Mesendoderm (in vitro differentiated cells): ENCODE results near the gene FBXO27.
A peak's percentile ranks its signal among the peaks of the same experiment; 100 is the strongest.

Source experiments
- DNase-seq: peaks from one replicate; pipeline ENCODE4 v3.0.0; 2013
- H2AK5ac ChIP-seq: 2 replicates; pipeline ENCODE4 v1.6.1; 2013; ENCODE audit warnings: low read length, inconsistent platforms
- H2BK120ac ChIP-seq: 2 replicates; pipeline ENCODE4 v1.6.1; 2013; ENCODE audit warnings: low read depth, mild to moderate bottlenecking, low read length, moderate library complexity, mixed read lengths
- H2BK15ac ChIP-seq: replicated peaks from 2 replicates; pipeline ENCODE4 v1.6.1; 2013; ENCODE audit warnings: low read depth, mild to moderate bottlenecking, moderate library complexity
- H2BK5ac ChIP-seq: 2 replicates; pipeline ENCODE4 v1.6.1; 2013; ENCODE audit warnings: low read length, inconsistent platforms
- H3K18ac ChIP-seq: 2 replicates; pipeline ENCODE4 v1.6.1; 2013; ENCODE audit warnings: mild to moderate bottlenecking, low read length, mixed read lengths
- H3K23ac ChIP-seq: one replicate; pipeline ENCODE4 v1.6.1; 2013; ENCODE audit warnings: low read length
- H3K27ac ChIP-seq: 2 replicates; pipeline ENCODE4 v1.5.1; 2013; ENCODE audit warnings: low read depth, mild to moderate bottlenecking, inconsistent platforms, low read length, moderate library complexity
- H3K27me3 ChIP-seq: 2 replicates; pipeline ENCODE4 v1.6.1; 2013; ENCODE audit warnings: low read length, control low read depth, mild to moderate bottlenecking, inconsistent platforms; ENCODE audit not compliant: insufficient read depth, poor library complexity
- H3K36me3 ChIP-seq: 2 replicates; pipeline ENCODE4 v1.6.1; 2013; ENCODE audit warnings: low read length, inconsistent platforms; ENCODE audit not compliant: control insufficient read depth, insufficient read depth
- H3K4ac ChIP-seq: one replicate; pipeline ENCODE4 v1.6.1; 2013; ENCODE audit warnings: low read depth, mild to moderate bottlenecking, low read length, moderate library complexity
- H3K4me1 ChIP-seq: 2 replicates; pipeline ENCODE4 v1.6.1; 2013; ENCODE audit warnings: low read depth, low read length, inconsistent platforms; ENCODE audit not compliant: control insufficient read depth
- H3K4me2 ChIP-seq: 2 replicates; pipeline ENCODE4 v1.6.1; 2013; ENCODE audit warnings: low read length
- H3K4me3 ChIP-seq: 2 replicates; pipeline ENCODE4 v1.5.1; 2013; ENCODE audit warnings: mild to moderate bottlenecking, low read length
- H3K56ac ChIP-seq: one replicate; pipeline ENCODE4 v1.6.1; 2013; ENCODE audit warnings: low read length
- H3K79me1 ChIP-seq: 2 replicates; pipeline ENCODE4 v1.6.1; 2013; ENCODE audit warnings: low read length, inconsistent platforms
- H3K79me2 ChIP-seq: 2 replicates; pipeline ENCODE4 v1.6.1; 2013; ENCODE audit warnings: mild to moderate bottlenecking, low read length; ENCODE audit not compliant: control insufficient read depth, insufficient read depth
- H3K9ac ChIP-seq: 2 replicates; pipeline ENCODE4 v1.6.1; 2013; ENCODE audit warnings: low read length, inconsistent platforms
- H4K5ac ChIP-seq: one replicate; pipeline ENCODE4 v1.6.1; 2013; ENCODE audit warnings: low read length
- H4K8ac ChIP-seq: one replicate; pipeline ENCODE4 v1.6.1; 2013; ENCODE audit warnings: low read depth, mild to moderate bottlenecking, control low read depth, low read length, moderate library complexity
- WGBS: extraction: QIAGEN DNeasy Blood & Tissue Kit; methylation state at CpG from one replicate; pipeline ENCODE4 v1.1.7; 2013; ENCODE audit warnings: low lambda C conversion rate, missing lambda C conversion rate; ENCODE audit not compliant: insufficient coverage; ENCODE audit errors: extremely low coverage; 5-methylcytosine and 5-hydroxymethylcytosine counted together

FBXO27 gene

DNA sequence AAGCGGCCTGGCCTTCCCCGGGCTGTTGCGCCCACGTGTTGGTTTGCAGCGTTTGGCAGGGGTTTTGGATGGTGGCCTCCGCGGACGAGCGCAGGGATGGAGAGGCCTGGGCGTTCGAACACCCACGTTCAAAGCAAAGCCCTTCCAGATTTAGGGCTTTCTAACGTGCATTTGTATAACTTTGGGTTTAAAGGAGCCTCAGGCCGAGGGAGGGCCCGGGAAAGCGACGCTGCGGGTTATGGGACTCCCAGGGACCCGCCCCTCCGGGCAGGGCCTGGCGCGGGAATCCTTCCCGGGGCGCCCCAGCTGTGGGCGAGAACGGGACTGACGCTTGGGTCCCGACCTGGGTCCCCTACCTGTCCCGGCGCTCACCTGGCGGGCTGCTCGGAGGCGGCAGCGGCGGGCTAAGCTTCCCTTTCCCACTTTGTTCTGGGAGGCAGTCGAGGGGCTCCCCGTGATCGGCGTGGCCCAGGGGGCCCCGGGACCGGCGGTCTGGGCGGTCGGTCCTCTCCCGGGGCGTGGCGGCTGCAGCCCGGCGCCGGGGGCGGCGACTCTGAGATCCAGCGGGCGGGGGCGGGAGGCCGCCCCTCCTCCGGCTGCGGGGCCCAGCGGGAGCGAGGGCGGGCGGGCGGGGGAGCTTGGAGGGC is 57.0 kb downstream of the FBXO27 start, which contains the start of gene FBXO17:
Gene FBXO17, minus strand, starts transcription at position 529 of the 647 bp plus-strand sequence. CDS start 25,423 bp downstream, outside the sequence.
- peak within 1 kb of the TSS; percentile 89 for H3K9ac ChIP-seq
- H3K23ac ChIP-seq: peak within 1 kb of the TSS; percentile 74
- H3K4me2 ChIP-seq: peak within 1 kb of the TSS; percentile 23
- peak within 1 kb of the TSS; percentile 70 for H3K27ac ChIP-seq
- H3K4me1 ChIP-seq: peaks cover 4% of the 10 kb centered on the region
- H2BK5ac ChIP-seq: peak within 1 kb of the TSS; percentile 82
- peak within 1 kb of the TSS; percentile 72 for H3K4ac ChIP-seq
- peak within 1 kb of the TSS; percentile 42 for H2BK15ac ChIP-seq
- peak within 1 kb of the TSS; percentile 1 for H4K5ac ChIP-seq
- peak within 1 kb of the TSS; percentile 99 for H3K18ac ChIP-seq
- H3K56ac ChIP-seq: peak within 1 kb of the TSS; percentile 92
- H3K36me3 ChIP-seq: no peaks in the 10 kb centered on the region
- peak within 1 kb of the TSS; percentile 42 for H4K8ac ChIP-seq
- H2BK120ac ChIP-seq: peak within 1 kb of the TSS; percentile 74
- no CpG with 5 or more reads among the region's 63 CpGs for WGBS
- peaks cover 2% of the 10 kb centered on the region for H3K27me3 ChIP-seq
- H3K4me3 ChIP-seq: peak within 1 kb of the TSS; percentile 74
- peaks cover 2% of the 10 kb centered on the region for H3K79me1 ChIP-seq
- no peak within 1 kb of the TSS for H2AK5ac ChIP-seq
- peak; percentile 72 for DNase-seq
- H3K79me2 ChIP-seq: no peaks in the 10 kb centered on the region

- Histone ChIP-seq H3K9ac (peak overlapping the region; percentile 89), H3K27ac (no peak overlapping the region), H4K8ac (no peak overlapping the region), H3K36me3 (no peaks in the 10 kb centered on the region), H3K4me1 (peaks cover 4% of the 10 kb centered on the region), H3K18ac (no peak overlapping the region), H3K4me2 (peak overlapping the region; percentile 18), H3K27me3 (peaks cover 1% of the 10 kb centered on the region), H3K23ac (no peak overlapping the region), H3K56ac (peak overlapping the region; percentile 92), H2BK5ac (no peak overlapping the region), H3K79me1 (peaks cover 2% of the 10 kb centered on the region), H3K79me2 (no peaks in the 10 kb centered on the region), H2BK15ac (no peak overlapping the region), H3K4ac (no peak overlapping the region), H4K5ac (no peak overlapping the region), H3K4me3 (peak overlapping the region; percentile 74), H2BK120ac (no peak overlapping the region), H2AK5ac (no peak overlapping the region)
- DNase-seq: no peak
- no CpG with 5 or more reads among the region's 19 CpGs for WGBS
These were observed 57.6 kb downstream of the FBXO27 start for GRCh38 chr19:38974624-38975213.
